Right ventricle myocardium inferior (tissue), 1 donor: ENCODE results near the gene NDEL1. TPM values are rescaled to one million over a fixed set of nuclear protein-coding genes. Genes with fewer than 3 reads are reported as not detected.

Source experiments
- ATAC-seq: fragments of 200-7000 bp; cut with Tn5 transposase; one replicate; pipeline ENCODE4 v1.9.1; 2020; ENCODE audit warnings: mild to moderate bottlenecking, moderate library complexity
- DNase-seq: peaks from one replicate; pipeline ENCODE4 v3.0.0; 2021; ENCODE audit errors: missing footprints
- intact Hi-C: fragments of 100-400 bp; cut with DNase I; formaldehyde crosslinking; loops from one replicate; pipeline ENCODE4 v1.11.0; 2022
- total RNA-seq: library from RNA; stranded (reverse); fragmentation: NEBNext Ultra II Directional; extraction: Animal tissue kit (Norgen Biotek cat#: 25700); gene quantifications from one replicate; pipeline ENCODE4 v1.2.1, GENCODE V29; 2021
- donor health status: DM: no; HTN: yes; CAD: no; lungs with severe emphysema.

The NDEL1 gene
- total RNA-seq, 1 donor from 2014 or later = 29.2 TPM

DNA sequence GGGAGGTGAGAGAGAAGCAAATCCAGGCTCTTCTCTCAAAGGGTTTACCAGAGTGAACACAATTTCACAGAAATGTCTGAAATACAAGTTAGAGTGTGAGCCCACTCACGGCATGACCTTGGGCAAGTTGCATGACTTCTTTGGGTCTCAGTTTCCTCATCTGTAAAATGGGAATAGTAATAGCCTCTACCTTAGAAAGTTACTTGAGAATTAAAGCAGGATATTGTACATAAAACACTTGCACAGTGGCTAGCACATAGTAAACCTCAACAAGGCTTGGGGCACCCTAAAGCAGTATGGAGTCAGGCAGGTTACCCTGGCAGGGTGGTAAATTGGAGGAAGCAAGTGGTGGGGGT is 24.8 kb upstream of the NDEL1 start:
- ATAC-seq (no peak), DNase-seq (no peak)
- intact Hi-C loops = loop anchor here (2.0 kb wide), 2 partner anchors 334 to 376 kb away; partner anchors contain the start of gene CCDC42

- ATAC-seq = no peak
- DNase-seq = no peak
- intact Hi-C loops = no loop called here
Measured at GRCh38 chr17:8412089-8412488, 23.6 kb upstream of the NDEL1 start.

DNA sequence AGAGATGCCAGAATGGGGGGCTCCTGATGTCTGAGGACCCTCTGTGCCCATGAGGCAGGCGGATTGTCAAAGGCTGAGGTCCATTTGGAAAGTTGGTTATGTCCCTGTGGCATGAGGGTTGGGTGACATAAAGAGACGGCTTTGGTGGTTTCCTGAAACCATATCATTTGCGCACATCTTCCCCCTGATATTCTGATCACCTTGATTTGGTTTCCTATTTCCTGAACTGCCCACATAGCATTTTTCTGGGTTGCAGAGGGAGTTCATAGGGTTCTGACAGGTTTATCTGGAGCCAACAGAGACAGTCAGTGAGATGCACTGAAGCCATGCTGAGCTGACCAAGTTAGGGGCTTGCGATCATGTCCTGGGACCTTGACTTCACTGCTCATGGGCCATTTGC is 22.4 kb upstream of the NDEL1 start:
- intact Hi-C loops = no loop called here
- ATAC-seq (no peak), DNase-seq (no peak)

- DNase-seq = no peak
- no peak for ATAC-seq
- intact Hi-C loops = no loop called here
Measured at GRCh38 chr17:8413938-8414337, 21.7 kb upstream of the NDEL1 start.

DNA sequence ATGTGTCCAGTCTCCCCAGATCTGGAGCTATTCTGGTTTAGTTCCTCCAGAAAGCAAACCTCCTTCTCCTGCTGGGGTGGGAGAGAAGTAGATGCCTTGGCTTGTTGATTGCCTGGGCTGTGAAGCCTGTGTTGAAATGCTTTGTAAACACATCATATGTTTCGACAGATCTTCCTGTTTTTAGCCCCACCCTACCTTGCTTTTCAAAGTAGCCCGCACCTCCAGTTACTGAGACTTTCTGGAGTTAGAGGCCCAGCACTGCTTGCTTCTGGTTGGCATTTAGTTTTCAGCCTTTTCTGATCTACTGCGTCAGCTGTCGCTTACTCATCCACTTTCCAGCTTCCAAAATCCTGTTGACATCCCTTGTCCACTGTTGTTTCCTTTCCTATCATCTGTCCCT is 17.9 kb upstream of the NDEL1 start:
- ATAC-seq (no peak), DNase-seq (no peak)
- intact Hi-C loops = no loop called here

GRCh38 chr17:8418471-8418870 is 17.2 kb upstream of the NDEL1 start:
- intact Hi-C loops = no loop called here
- DNase-seq (no peak), ATAC-seq (no peak)

GRCh38 chr17:8419305-8419704 is 16.4 kb upstream of the NDEL1 start:
- ATAC-seq = no peak
- intact Hi-C loops = no loop called here
- DNase-seq = no peak

GRCh38 chr17:8420041-8420934 is 15.4 kb upstream of the NDEL1 start:
- intact Hi-C loops = no loop called here
- DNase-seq (peak; percentile 77), ATAC-seq (peak; percentile 86)

- intact Hi-C loops = no loop called here
- ATAC-seq (no peak), DNase-seq (no peak)
Measured at GRCh38 chr17:8421571-8421970, 14.1 kb upstream of the NDEL1 start.

- ATAC-seq (no peak), DNase-seq (no peak)
- intact Hi-C loops = no loop called here
Measured at GRCh38 chr17:8426094-8426720, 9.5 kb upstream of the NDEL1 start.

- no peak for ATAC-seq
- no peak for DNase-seq
- intact Hi-C loops = no loop called here
Measured at GRCh38 chr17:8426802-8427201, 8.9 kb upstream of the NDEL1 start.

DNA sequence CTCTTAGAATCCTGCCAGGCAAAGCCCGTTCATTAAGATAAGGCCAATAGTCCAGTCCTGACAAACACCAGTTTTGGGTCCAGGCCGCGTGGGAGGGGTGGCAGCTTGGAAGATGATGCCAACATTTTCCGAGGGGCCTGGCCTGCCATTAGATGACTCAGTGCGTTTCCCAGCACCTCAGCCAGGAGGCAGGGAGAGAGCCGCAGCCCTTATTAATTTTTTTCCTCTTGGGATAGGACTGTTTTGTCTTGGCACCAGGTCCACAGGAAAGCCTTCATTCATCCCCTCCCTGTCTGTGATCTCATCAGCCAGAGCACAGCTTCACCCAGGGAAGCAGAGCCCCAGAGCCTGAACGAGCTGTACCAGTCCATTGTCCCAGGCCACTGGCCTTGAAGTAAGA is 4.7 kb upstream of the NDEL1 start:
- ATAC-seq (peak; percentile 29), DNase-seq (peak; percentile 77)
- intact Hi-C loops = no loop called here

- intact Hi-C loops = loop anchor here (5.0 kb wide), 1 partner anchor 196 kb away; the partner anchor contains the start of gene MYH10
- ATAC-seq (peak; percentile 68), DNase-seq (peak; percentile 87)
Measured at GRCh38 chr17:8436169-8436843, 622 bp downstream of the NDEL1 start.

DNA sequence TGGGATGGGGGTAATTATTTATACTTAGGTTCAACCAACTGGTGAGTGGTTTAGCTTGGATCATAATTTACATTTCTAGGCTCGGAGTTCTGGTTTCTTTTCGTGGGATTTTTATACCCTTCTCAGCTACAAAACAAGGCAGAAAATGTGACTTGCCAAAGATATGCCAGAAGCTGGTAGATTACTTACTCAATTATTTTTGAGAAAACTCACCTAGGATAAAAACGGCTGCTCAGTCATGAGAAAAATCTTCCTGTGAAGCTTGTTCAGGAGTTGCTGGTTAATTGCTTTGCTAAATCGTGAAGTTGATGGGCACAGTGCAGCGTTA is 1.1 kb downstream of the NDEL1 start:
- DNase-seq (no peak), ATAC-seq (no peak)
- intact Hi-C loops = loop anchor here (5.0 kb wide), 1 partner anchor 195 kb away; the partner anchor contains the start of gene MYH10

DNA sequence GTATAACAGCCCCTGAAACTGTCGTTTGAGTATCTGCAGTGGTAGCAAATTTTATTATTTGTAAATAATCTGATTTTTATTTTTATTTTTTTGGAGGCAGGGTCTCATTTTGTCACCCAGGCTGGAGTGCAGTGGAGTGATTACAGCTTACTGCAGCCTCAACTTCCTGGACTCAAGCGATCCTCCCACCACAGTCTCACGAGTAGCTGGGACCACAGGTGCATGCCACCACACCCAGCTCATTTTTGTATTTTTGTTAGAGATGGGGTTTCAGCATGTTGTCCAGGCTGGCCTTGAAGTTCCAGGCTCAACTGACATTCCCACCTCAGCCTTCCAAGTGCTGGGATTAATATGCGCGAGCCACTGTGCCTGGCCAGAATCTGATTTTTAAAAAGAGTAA is 2.8 kb downstream of the NDEL1 start:
- intact Hi-C loops = loop anchor here (5.0 kb wide), 1 partner anchor 194 kb away; the partner anchor contains the start of gene MYH10
- DNase-seq (no peak), ATAC-seq (no peak)

GRCh38 chr17:8439681-8440080 is 4.0 kb downstream of the NDEL1 start:
- no peak for DNase-seq
- ATAC-seq = no peak
- intact Hi-C loops = loop anchor here (5.0 kb wide), 1 partner anchor 193 kb away; the partner anchor contains the start of gene MYH10

GRCh38 chr17:8441690-8442089 is 6.0 kb downstream of the NDEL1 start:
- ATAC-seq (no peak), DNase-seq (no peak)
- intact Hi-C loops = no loop called here

GRCh38 chr17:8442310-8442709 is 6.6 kb downstream of the NDEL1 start:
- DNase-seq = no peak
- intact Hi-C loops = no loop called here
- no peak for ATAC-seq

DNA sequence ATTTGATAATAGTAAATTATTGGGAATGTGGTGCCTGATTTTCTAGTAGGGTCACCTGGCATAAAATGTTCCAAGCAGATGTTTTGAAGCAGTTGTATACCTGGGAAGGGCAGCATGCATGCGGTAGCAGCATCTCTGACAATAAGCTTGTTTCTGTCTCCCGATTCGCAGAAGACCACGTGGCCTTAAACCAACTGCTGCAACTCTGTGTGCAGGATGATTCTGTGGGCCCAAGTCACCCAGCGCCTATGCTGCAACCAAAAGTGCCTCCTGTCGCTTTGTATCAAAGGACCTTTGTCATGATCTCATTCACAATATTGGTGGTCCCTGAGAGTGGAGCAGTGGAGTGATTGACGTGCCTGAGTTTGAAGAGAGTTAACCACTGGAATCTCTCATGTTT is 8.1 kb downstream of the NDEL1 start:
- ATAC-seq (no peak), DNase-seq (no peak)
- intact Hi-C loops = no loop called here

- DNase-seq (no peak), ATAC-seq (no peak)
- intact Hi-C loops = no loop called here
Measured at GRCh38 chr17:8444494-8444893, 8.8 kb downstream of the NDEL1 start.
